HG03558 (cell line): ENCODE results near the gene PDE8B.

Source experiments
- ATAC-seq: cut with Tn5 transposase; IDR thresholded peaks from one replicate; pipeline ENCODE4 v1.9.1; 2021; ENCODE audit warnings: moderate number of reproducible peaks; ENCODE audit not compliant: unreplicated experiment; ENCODE audit errors: extremely low read depth

PDE8B gene

DNA sequence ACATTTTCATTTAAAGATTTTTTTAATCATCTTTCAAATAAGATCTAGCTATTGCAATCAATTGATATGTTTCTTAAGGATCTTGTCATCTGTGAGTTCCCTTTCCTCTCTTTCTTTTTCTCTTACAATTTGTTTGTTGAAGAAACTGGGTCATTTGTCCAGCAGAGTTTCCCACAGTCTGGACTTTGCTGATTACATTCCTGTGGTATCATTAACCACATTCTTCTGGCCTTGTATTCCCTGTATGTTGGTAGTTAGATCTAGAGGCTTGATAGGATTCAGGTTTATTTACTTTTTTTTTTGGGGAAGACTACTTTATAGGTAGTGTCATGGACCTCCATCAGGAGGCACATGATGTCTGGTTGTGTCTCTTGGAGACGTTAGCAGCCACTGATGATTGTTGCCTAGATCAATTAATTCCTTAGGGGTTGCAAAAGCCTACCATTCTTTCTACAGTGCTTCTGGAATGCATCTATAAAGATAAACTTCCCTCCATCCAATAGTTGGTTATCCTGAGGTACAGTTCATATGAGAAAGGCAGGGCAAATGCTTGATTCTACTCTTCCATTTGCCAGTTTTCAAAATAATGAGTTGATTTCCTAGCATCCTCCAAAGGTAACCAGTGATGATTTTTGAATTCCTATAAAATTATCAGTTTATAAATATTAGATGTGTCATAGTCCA lies 14.3 kb downstream of the PDE8B start:
- no peak for ATAC-seq

DNA sequence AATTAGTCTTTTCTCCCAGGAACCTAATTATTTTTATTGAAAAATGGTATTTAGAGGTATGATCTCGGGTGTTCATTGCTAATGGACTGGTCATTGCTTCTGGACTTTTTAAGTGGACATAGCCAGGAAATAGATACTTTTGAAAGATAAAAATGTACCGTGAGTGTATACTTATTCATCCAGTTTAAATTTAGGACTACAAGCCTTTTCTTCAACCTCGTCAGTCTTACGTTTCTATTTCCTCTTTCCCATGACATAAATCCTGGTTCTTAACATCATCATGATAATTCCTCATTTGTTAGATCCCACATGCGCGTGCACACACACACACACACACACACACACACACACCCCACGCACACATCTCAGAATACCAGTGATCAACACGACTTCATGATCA lies 15.1 kb downstream of the PDE8B start:
- ATAC-seq, result no peak

DNA sequence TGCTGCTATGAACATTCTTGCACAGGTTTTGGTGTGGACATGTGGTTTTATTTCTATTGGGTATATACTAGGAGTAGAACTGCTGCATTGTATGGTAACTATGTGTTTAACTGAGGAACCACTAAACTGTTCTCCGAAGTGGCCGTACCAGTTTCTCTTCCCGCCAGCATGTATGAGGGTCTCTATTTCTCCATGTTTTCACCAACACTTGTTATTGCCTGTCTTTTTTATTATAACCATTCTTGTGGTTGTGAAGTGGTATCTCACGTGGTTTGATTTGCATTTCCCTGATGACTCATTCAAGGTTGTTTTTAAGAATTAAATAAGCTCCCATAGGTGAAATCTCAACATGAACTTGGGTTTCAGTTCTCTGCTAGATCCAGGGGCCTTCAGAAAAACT lies 19.4 kb downstream of the PDE8B start:
- ATAC-seq, result no peak

DNA sequence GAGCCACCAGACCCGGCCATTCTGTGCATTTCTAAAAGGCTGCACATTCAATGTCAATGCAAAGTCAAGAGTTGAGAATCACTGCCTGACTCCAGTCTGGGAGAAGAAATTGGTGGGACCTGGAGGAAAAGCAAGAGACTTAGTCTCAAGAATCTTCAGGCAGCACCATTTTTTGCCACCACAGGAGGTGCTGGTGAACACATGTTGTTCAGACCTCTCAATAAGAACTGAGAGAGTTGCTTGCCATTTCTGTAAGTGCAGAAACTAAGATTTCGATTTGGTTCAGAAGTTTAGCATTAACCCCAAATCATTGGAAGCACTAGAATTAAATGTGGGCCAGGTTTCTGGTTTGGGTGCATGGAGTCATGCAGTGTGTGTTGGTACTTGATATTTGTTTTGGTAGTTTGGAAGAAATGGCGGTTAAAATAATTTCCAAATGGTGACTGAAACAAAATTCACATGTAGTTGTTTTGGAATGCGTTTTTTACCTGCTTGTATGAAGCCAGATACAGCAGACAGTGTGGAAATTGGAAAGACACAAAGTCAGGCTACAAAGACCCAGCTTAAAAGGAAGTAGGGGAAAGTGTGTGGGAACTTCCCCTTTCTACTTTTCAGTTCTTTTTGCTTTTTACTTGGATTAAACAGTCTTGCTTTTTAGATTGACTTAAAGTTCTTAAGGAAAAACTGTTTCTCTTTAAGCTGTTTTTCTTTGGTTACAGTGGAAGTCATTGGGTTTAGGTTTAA lies 20.4 kb downstream of the PDE8B start:
- no peak for ATAC-seq

DNA sequence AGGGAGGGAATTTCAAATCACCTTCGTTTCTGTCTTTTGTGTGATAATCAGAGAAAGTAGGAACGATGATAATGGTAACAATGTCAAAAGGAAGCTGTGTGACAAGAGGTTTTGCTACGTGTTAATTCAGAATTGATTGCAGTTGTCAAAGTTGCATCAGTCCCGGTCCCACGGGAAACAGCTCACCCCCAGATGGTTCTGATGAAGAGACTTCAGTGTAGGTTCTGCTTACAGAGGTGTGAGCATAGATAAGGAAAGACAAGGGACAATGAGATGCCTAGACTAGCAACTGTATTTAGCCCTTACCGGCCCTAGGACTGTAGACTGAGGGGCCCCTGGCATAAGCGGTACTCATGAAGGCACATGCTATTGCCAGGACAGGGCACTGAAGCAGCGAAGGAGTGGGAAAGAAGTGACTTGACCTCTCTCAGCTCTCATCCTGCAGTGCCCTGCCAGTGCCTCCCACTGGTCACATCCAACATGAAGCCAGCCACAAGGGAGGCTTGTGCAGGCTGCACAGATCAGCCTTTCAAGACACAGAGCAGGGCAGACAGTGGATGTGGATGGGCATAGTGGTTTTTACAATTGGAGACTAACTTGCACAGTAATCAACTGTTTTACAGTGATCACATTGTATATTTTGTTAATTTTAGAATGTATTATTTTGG lies 21.1 kb downstream of the PDE8B start:
- ATAC-seq, result no peak

- no peak for ATAC-seq
These were observed 22.3 kb downstream of the PDE8B start for GRCh38 chr5:77232574-77233358.

- no peak for ATAC-seq
These were observed 25.6 kb downstream of the PDE8B start for GRCh38 chr5:77235846-77236721.

- ATAC-seq, result no peak
These were observed 28.8 kb downstream of the PDE8B start for GRCh38 chr5:77239126-77239741.

DNA sequence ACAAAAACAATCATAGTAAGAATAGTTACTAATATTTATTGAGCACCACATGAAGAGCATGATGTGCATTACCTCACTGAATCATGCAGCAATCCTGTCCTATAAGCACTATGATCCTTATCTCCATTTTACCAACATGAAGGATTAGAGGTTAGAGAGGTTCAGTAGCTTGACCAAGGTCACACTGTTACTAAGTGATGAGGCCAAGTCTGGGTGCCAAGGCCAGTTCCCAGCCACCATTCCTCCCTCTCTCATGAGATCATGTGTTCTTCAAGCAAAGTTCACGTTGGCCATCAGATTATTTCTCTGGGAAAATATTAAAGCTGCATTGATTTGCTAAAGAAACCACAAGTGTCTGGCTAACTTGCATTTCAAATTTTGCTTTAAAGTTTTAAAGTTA lies 31.0 kb downstream of the PDE8B start:
- no peak for ATAC-seq

DNA sequence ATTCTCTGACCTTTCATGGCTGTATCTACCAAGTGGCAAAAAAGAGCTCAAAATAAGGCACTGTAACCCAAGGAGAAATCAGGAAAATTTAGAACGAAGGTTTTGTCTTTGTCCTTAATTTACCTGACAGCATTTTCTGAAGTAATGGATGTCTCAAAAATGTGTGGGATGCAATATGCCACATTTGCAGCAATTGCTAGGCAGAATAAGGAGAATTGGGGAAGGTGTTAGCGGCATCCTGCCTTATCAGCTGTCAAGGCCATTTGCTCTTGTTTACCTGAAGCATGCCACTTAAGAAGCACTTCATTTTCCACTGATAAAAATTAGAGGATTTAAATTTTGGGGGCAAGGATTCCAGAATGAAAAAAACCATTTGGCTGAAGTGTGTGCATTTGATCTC lies 39.0 kb downstream of the PDE8B start:
- no peak for ATAC-seq

GRCh38 chr5:77250021-77250420 lies 39.5 kb downstream of the PDE8B start:
- no peak for ATAC-seq

GRCh38 chr5:77251921-77252320 lies 41.4 kb downstream of the PDE8B start:
- no peak for ATAC-seq

DNA sequence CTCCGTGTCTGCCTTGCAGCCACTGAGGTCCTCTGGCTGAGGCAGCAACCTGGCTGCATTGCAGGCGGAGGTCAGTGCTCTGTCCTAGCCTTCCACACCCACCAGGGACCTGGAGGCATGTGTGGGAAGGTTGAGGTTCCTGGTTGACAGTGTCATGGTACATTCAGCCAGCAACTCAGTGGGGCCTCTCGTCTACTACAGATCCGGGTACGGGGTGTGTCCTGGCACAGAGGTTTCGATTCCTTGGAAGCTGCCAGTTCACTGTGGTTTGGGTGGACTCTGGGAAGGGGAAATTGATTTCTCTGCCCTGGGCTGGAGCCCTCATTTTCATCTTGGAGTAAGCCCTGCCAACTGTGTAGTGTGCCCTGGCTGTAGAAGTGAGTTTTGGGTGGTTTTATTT lies 45.1 kb downstream of the PDE8B start:
- no peak for ATAC-seq

- ATAC-seq, result no peak
These were observed 45.9 kb downstream of the PDE8B start for GRCh38 chr5:77256406-77256805.

DNA sequence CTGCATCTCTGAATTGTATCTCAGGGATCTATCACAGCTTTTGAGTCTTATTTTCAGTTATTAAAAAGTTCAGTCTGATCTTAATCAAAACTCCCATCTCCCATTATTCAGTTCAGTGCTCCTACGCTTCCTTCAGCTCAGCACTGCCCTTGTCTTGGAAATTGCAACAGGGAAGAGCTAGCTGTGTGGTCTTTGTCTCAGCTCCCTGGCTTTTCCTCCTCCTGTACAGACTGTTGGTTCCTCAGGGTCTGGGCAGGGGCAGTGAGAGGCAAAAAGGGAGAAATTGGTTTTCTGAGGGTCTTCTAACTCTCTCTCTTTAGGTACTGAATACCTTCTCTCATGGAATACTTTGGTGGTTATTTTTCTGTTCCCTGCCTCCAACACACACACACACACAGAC lies 48.2 kb downstream of the PDE8B start:
- no peak for ATAC-seq

DNA sequence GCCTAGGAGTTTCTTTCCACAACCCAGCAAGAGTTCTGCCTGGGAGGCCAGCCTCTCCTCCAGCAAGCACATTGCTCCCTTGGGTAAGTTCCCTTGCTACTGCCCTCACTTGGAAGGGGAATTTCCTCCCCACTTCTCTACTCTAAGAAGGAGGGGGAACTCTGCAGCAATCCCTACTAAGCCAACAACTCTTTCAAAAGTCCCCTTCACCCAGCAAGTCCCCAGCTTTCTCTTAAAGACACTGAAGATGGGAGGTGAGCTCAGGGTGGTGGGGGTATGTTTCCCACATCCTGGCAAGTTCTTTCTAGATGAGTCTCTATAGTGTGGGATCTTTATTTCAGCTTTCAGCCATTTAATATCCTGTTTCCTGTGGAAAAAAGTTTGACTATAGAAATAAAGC lies 49.0 kb downstream of the PDE8B start:
- no peak for ATAC-seq

GRCh38 chr5:77262697-77263096 lies 52.2 kb downstream of the PDE8B start:
- no peak for ATAC-seq

- ATAC-seq, result no peak
These were observed 55.8 kb downstream of the PDE8B start for GRCh38 chr5:77266291-77266690.

GRCh38 chr5:77267496-77267895 lies 57.0 kb downstream of the PDE8B start:
- no peak for ATAC-seq
